BJ (cell line): Measurements from ENCODE around the gene ETV7. TPM values are rescaled to one million over a fixed set of nuclear protein-coding genes. Genes with fewer than 3 reads are reported as not detected.
A peak's percentile ranks its signal among the peaks of the same experiment; 100 is the strongest.

Experiments
- CTCF ChIA-PET: fragments of 350-600 bp; formaldehyde crosslinking; extraction: SDS; loops from one replicate; lab custom pipeline; 2021; ENCODE audit warnings: antibody characterized with exemption, inconsistent platforms; lab: Yijun Ruan, JAX
- POLR2A ChIA-PET: fragments of 300-600 bp; sonication (Branson Sonifier 250); formaldehyde crosslinking; extraction: SDS; loops from one replicate; lab custom pipeline; 2021; ENCODE audit warnings: antibody characterized with exemption; lab: Charles Lee
- DNase-seq: peaks from one replicate; pipeline ENCODE4 v3.0.0-alpha.2; 2011; ENCODE audit warnings: low read depth
- H3K27me3 ChIP-seq: 2 replicates; pipeline ENCODE4 v1.6.0; 2011; ENCODE audit warnings: low read length; ENCODE audit not compliant: control insufficient read depth, insufficient read depth
- H3K36me3 ChIP-seq: 2 replicates; pipeline ENCODE4 v1.5.1; 2011; ENCODE audit warnings: low read length; ENCODE audit not compliant: control insufficient read depth, insufficient read depth
- H3K4me3 ChIP-seq: 2 replicates; pipeline ENCODE4 v1.5.1; 2011; ENCODE audit warnings: low read depth, mild to moderate bottlenecking, control low read depth, low read length
- polyA plus RNA-seq: library from polyadenylated mRNA; depleted of rRNA; stranded (reverse); fragments of >200 nt; gene quantifications from 2 replicates; pipeline ENCODE4 v1.2.3, GENCODE V29; 2011
- TF ChIP-seq, protein P1 (sequence below): IDR thresholded peaks from 2 replicates; pipeline ENCODE4 v1.5.1; 2011; ENCODE audit warnings: low read depth, mild to moderate bottlenecking, control low read depth, inconsistent platforms, low read length, moderate library complexity; ENCODE audit not compliant: insufficient read depth

Gene ETV7
- polyA plus RNA-seq, 1 experiment, result 1.8 TPM

DNA sequence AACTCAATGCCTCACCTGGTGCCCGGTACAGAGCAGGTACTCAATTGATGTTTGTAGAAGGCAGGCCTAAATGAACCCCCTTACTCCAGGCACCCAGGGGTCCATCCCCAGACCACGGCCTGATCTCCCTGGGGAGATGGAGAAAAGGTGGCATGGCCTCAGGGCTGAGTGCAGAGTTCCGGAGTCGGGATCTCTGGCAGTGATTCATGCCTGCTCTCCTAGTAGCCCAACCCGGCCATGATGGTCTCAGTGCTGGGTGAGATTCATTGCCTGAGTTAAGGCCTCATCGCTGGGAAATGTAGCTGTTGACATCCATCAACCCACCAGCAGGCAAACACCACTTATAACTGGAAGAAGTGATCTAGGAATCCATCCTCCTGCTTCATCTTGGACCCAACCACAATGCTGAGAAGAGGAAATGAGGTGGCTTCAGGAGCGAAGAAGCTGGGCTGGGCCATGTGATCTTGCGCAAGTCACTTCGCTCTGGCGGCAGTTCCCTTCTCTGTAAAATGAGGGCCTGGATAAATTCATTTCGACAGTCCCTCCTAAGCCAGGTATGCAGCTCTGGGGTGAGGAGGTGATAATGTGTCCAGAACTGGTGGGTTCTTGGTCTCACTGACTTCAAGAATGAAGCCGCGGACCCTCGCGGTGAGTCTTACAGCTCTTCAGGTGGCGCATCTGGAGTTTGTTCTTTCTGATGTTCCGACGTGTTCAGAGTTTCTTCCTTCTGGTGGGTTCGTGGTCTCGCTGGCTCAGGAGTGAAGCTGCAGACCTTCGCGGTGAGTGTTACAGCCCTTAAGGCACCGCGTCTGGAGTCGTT is 24.7 kb downstream of the ETV7 start:
- ChIA-PET POLR2A (no interaction called here), CTCF (interaction anchor here (0.9 to 13.4 kb wide), 6 partner anchors 21 to 241 kb away, joined by 3 to 132 read pairs (median 9); no protein-coding TSS in a partner anchor)
- Histone ChIP-seq H3K4me3 (no peak overlapping the region), H3K27me3 (no peaks in the 10 kb centered on the region; the same call in 1 of the 2 replicates), H3K36me3 (no peaks in the 10 kb centered on the region)
- DNase-seq, result no peak
- TF ChIP-seq, protein P1, sequence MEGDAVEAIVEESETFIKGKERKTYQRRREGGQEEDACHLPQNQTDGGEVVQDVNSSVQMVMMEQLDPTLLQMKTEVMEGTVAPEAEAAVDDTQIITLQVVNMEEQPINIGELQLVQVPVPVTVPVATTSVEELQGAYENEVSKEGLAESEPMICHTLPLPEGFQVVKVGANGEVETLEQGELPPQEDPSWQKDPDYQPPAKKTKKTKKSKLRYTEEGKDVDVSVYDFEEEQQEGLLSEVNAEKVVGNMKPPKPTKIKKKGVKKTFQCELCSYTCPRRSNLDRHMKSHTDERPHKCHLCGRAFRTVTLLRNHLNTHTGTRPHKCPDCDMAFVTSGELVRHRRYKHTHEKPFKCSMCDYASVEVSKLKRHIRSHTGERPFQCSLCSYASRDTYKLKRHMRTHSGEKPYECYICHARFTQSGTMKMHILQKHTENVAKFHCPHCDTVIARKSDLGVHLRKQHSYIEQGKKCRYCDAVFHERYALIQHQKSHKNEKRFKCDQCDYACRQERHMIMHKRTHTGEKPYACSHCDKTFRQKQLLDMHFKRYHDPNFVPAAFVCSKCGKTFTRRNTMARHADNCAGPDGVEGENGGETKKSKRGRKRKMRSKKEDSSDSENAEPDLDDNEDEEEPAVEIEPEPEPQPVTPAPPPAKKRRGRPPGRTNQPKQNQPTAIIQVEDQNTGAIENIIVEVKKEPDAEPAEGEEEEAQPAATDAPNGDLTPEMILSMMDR, result no peak

DNA sequence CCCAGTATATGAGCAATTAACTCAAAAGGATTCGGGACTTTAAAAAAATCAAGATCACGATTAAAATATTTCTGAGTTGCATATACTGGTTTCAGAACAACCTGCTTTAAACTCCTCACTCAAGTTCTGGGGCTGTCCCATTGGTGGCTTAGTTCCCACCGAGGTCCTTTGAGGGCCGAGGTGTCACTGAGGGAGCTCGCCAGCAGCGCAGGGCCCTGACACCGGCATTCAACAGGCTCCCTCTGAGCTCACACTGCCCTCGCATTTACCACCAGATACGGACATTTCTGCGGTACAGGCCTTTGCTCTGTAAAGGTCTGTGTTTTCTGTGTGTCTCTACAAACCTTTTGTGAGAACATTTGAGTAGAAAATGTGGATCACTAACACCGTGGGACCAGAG is 26.4 kb downstream of the ETV7 start:
- Histone ChIP-seq H3K27me3 (peaks cover 1% of the 10 kb centered on the region; the same call in 1 of the 2 replicates), H3K4me3 (no peak overlapping the region), H3K36me3 (no peaks in the 10 kb centered on the region)
- ChIA-PET POLR2A (no interaction called here), CTCF (interaction anchor here (0.9 to 13.4 kb wide), 14 partner anchors 9 to 261 kb away, joined by 3 to 132 read pairs (median 6); no protein-coding TSS in a partner anchor)
- TF ChIP-seq, protein P1, result no peak
- DNase-seq, result no peak

DNA sequence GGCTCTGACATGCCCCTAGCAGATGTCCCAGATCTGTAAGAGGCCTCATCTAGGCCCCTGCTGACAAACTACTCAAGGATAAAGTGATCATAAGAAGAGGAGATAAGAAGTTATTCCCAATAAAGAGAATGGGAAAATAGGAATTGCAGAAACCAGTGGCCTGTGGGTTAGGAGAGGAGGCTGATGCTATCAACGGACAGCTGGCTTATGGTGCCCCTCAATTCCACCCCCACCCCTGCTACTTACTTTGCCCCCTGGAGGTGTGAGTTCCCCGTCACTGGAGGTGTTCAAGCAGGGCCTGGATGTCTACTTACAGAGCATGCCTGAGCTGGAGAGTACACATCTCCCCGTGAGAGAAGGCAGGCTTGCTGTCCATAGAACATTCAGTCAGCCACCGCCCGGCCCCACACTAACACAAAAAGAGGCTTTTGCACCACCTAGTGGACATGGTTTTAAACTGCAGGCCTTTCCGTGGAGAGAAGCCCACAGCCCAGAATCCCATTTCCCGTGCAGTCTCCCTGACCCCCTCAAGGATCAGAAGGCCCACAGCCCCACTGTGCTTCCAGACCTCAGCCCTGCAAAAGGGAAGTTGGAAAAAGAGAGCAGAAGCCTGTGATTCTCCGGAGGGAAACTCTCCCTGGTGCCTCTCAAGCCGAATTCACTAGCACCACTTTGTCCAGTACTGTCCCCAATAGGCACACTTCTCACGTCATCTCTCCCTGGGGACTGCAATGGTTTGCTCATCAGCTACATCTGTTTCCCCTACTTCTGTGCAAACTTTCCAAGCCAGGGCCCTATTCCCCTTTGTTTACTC is 27.0 kb downstream of the ETV7 start:
- no peaks in the 10 kb centered on the region for H3K36me3 ChIP-seq
- H3K4me3 ChIP-seq, result no peak overlapping the region
- peaks cover 1% of the 10 kb centered on the region; the same call in 1 of the 2 replicates for H3K27me3 ChIP-seq
- ChIA-PET CTCF (interaction anchor here (0.6 to 13.4 kb wide), 28 partner anchors 9 to 333 kb away, joined by 3 to 132 read pairs (median 5); partner anchors contain the start of genes BNIP5 and MAPK14), POLR2A (no interaction called here)
- TF ChIP-seq, protein P1, result peak; percentile 83
- no peak for DNase-seq

DNA sequence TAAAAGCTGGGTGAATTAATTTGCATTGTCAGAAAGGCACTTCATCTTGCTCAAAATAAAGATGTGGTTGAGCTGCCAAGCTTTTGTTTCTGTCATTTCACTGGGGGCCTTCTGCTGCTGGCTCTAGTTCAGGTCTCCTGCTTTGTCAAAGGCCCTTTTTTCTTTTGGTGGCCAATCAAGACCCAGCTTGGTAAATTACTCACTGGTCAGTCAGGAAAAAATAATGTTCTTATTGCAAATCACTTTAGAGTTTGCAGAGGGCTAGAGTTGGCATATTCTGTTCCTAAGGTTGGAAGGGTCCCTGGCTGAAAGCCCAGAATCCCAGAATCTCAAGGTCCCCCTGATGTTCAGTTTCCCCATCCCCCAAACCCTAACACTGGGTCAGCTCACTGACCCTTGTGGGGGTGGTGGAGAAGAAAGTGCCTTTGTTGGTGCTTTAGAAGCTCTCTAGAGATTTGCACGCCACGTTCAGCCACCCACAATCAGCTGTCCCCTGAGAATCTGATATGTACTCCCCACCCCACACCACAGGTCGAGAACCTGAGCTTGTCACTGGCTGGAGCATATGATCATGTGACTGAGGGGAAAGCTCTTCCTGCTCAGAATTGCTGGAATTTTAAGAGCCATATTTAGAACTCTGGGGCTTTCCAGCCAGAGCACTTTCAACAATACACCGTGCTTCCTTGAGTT is 29.1 kb downstream of the ETV7 start:
- no peak for DNase-seq
- H3K27me3 ChIP-seq, result peaks cover 1% of the 10 kb centered on the region; the same call in 1 of the 2 replicates
- ChIA-PET CTCF (interaction anchor here (0.9 to 13.4 kb wide), 10 partner anchors 10 to 330 kb away, joined by 3 to 132 read pairs (median 5); partner anchors contain the start of gene MAPK14), POLR2A (no interaction called here)
- H3K4me3 ChIP-seq, result no peak overlapping the region
- H3K36me3 ChIP-seq, result no peaks in the 10 kb centered on the region
- TF ChIP-seq, protein P1, result no peak
